MCF 10A (cell line): ENCODE data around the gene PLCB1. TPM values are rescaled to one million over a fixed set of nuclear protein-coding genes. Genes with fewer than 3 reads are reported as not detected.
"Not testable (repeated sequence)": the region's sequence is repeated elsewhere in the genome, so short reads cannot be mapped to it uniquely, and the experiment has no call there.

Experiments
- BruUV-seq: library from RNA; stranded (reverse); fragments of 400-500 nt; replicated peaks from 2 replicates; lab custom pipeline; 2021; lab: Mats Ljungman, UMichigan
- CTCF ChIA-PET: fragments of 300-600 bp; sonication (Branson Sonifier 250); formaldehyde crosslinking; extraction: SDS; loops from one replicate; lab custom pipeline; 2021; ENCODE audit warnings: antibody characterized with exemption, inconsistent platforms; lab: Yijun Ruan, JAX
- POLR2A ChIA-PET: fragments of 300-600, 350-650 bp; sonication (Branson Sonifier 250); formaldehyde crosslinking; extraction: SDS; loops from one replicate; lab custom pipeline; 2020; ENCODE audit warnings: antibody characterized with exemption, inconsistent platforms; lab: Yijun Ruan, JAX
- DNase-seq: peaks from one replicate; pipeline ENCODE4 v3.0.0-alpha.2; 2018; ENCODE audit not compliant: unreplicated experiment
- H3K27ac Mint-ChIP-seq: one replicate; pipeline ENCODE4 v1.8.0; 2022; ENCODE audit warnings: mild to moderate bottlenecking, low read depth, mixed read lengths; ENCODE audit not compliant: unreplicated experiment
- H3K27me3 Mint-ChIP-seq: one replicate; pipeline ENCODE4 v1.8.0; 2022; ENCODE audit warnings: mixed read lengths; ENCODE audit not compliant: insufficient read depth, unreplicated experiment
- H3K36me3 Mint-ChIP-seq: one replicate; pipeline ENCODE4 v1.8.0; 2022; ENCODE audit warnings: mild to moderate bottlenecking, moderate library complexity, mixed read lengths; ENCODE audit not compliant: insufficient read depth, unreplicated experiment
- H3K4me1 Mint-ChIP-seq: one replicate; pipeline ENCODE4 v1.8.0; 2022; ENCODE audit warnings: mixed read lengths; ENCODE audit not compliant: insufficient read depth, unreplicated experiment
- H3K4me3 Mint-ChIP-seq: one replicate; pipeline ENCODE4 v1.8.0; 2022; ENCODE audit warnings: mild to moderate bottlenecking, moderate library complexity, mixed read lengths; ENCODE audit not compliant: unreplicated experiment
- H3K9me3 Mint-ChIP-seq: one replicate; pipeline ENCODE4 v1.8.0; 2022; ENCODE audit warnings: mixed read lengths; ENCODE audit not compliant: unreplicated experiment
- CTCF ChIP-seq: fragments of 200-600 bp; IDR thresholded peaks from one replicate; pipeline ENCODE4 v1.8.0; 2022; ENCODE audit warnings: antibody characterized with exemption, mild to moderate bottlenecking; ENCODE audit not compliant: unreplicated experiment
- intact Hi-C: fragments of 100-400 bp; cut with micrococcal nuclease; formaldehyde crosslinking; loops from 2 replicates; pipeline ENCODE4 v1.14.1; 2022
- total RNA-seq: library from RNA; stranded (reverse); gene quantifications from 2 replicates; pipeline ENCODE4 v1.2.3, GENCODE V29; 2022

PLCB1 gene
- total RNA-seq, 1 experiment from 2014 or later, result 5.9 TPM

DNA sequence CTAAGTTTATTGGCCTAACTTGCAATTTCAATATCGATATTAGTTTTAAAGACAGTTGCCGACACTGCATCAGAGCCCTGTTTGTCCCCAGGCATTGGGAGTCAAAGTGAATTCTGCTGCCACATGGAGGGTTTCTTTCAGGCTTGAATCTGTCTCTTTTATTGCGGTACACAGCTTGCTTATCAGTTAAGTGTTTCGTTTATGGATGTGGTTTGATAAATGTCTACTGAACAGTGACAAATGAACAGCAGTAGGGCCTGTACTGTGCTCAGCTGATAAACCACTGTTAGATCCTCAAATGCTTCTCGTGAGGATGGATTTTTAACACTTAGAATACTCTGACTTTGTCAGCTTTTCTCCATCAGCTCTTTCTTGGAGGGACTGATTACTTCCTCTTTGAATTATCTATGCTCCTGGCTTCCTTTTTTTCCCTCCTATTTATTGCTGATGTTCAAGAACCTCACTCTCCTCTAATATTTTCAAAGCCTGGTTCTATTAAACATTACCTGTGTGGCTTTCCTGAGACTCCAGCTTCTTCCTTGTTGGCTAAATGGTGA lies 240.8 kb downstream of the PLCB1 start:
- Mint-ChIP-seq H3K36me3 (no peaks in the 10 kb centered on the region), H3K4me1 (no peaks in the 10 kb centered on the region), H3K4me3 (no peak overlapping the region), H3K27ac (no peak overlapping the region), H3K27me3 (no peaks in the 10 kb centered on the region), H3K9me3 (peaks cover 7% of the 10 kb centered on the region)
- CTCF ChIA-PET, result interaction anchor here (0.6 to 2.6 kb wide), 2 partner anchors 8 to 16 kb away, joined by 3 to 18 read pairs; no protein-coding TSS in a partner anchor
- no TSS peak for BruUV-seq
- TF ChIP-seq CTCF, result no peak
- no peak for DNase-seq
- POLR2A ChIA-PET, result no interaction called here
- intact Hi-C loops, result no loop called here

- DNase-seq, result no peak
- intact Hi-C loops, result no loop called here
- Mint-ChIP-seq H3K9me3 (peaks cover 7% of the 10 kb centered on the region), H3K36me3 (no peaks in the 10 kb centered on the region), H3K4me1 (no peaks in the 10 kb centered on the region), H3K27ac (no peak overlapping the region), H3K27me3 (no peaks in the 10 kb centered on the region), H3K4me3 (no peak overlapping the region)
- POLR2A ChIA-PET, result no interaction called here
- TF ChIP-seq CTCF, result no peak
- BruUV-seq, result no TSS peak
- CTCF ChIA-PET, result interaction anchor here (2.6 kb wide), 1 partner anchor 15 kb away, joined by 18 read pairs; no protein-coding TSS in a partner anchor
These were observed 241.5 kb downstream of the PLCB1 start for GRCh38 chr20:8373579-8373978.

DNA sequence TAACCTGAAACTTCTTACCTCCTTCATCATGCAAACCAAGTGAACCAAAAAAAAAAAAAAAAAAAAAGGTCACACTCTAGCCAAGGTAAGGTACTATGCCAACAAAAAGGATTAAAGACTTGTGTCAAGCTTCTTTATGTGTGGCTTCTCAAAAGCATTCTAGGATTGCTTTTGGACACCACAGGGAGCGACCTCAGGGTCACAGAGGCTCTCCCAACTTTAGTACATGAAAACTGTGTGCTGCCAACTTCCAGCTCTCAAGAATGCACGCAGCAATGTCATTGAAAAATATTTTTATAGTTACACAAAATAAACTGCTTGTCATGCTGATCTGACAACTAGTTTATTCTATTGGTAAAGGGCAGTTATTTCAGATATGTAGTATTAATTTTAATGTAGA lies 243.8 kb downstream of the PLCB1 start:
- DNase-seq, result no peak
- no peak for TF ChIP-seq CTCF
- Mint-ChIP-seq H3K9me3 (no peaks in the 10 kb centered on the region), H3K27me3 (no peaks in the 10 kb centered on the region), H3K4me3 (no peak overlapping the region), H3K4me1 (no peaks in the 10 kb centered on the region), H3K36me3 (no peaks in the 10 kb centered on the region), H3K27ac (no peak overlapping the region)
- no TSS peak for BruUV-seq
- CTCF ChIA-PET, result interaction anchor here (0.5 to 1.1 kb wide), 7 partner anchors 14 to 1552 kb away, joined by 3 to 4 read pairs (median 3); no protein-coding TSS in a partner anchor
- intact Hi-C loops, result no loop called here
- POLR2A ChIA-PET, result interaction anchor here (0.7 kb wide), 1 partner anchor 559 kb away, joined by 3 read pairs; no protein-coding TSS in a partner anchor

DNA sequence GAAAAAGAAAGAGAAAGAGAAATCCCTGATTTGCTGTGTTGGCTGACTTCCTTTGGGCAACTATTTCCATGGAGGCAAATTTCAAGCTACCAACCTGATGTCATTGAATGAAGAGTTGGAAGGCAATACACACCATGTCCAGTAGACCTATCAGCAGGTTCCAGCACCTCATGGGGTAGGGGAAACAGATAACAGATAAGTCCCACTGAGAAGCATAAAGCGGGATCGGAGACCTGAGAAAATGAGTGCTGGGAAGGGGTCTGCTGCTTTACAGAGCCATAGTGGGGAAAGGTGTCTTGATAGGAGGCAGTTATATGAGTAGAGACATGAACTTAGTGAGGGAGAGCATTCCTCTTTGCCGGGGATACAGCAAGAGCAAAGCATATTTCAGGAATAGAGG lies 244.9 kb downstream of the PLCB1 start:
- Mint-ChIP-seq H3K4me1 (no peaks in the 10 kb centered on the region), H3K27me3 (no peaks in the 10 kb centered on the region), H3K36me3 (no peaks in the 10 kb centered on the region), H3K9me3 (no peaks in the 10 kb centered on the region), H3K4me3 (no peak overlapping the region), H3K27ac (no peak overlapping the region)
- ChIA-PET POLR2A (no interaction called here), CTCF (interaction anchor here (0.7 to 1.6 kb wide), 2 partner anchors 193 to 345 kb away, joined by 3 read pairs; no protein-coding TSS in a partner anchor)
- intact Hi-C loops, result no loop called here
- BruUV-seq, result no TSS peak
- TF ChIP-seq CTCF, result no peak
- no peak for DNase-seq

- H3K4me3 Mint-ChIP-seq, H3K27ac Mint-ChIP-seq: not testable (repeated sequence)
These were observed 247.1 kb downstream of the PLCB1 start for GRCh38 chr20:8379125-8379524.

More at GRCh38 chr20:8379125-8379524, 247.1 kb downstream of the PLCB1 start:
- CTCF ChIA-PET, intact Hi-C loops, H3K27me3 Mint-ChIP-seq, H3K4me1 Mint-ChIP-seq, DNase-seq, BruUV-seq, POLR2A ChIA-PET, H3K36me3 Mint-ChIP-seq, H3K9me3 Mint-ChIP-seq: not testable (repeated sequence)
